ENCODE results near the gene GAB2. TPM values are rescaled to one million over a fixed set of nuclear protein-coding genes. Genes with fewer than 3 reads are reported as not detected.

GAB2 gene
- total RNA-seq, 1 donor from 2014 or later: 65.8 TPM

GRCh38 chr11:78420255-78420764, 2.7 kb upstream of the GAB2 start:
- DNase-seq: peak; percentile 69
- Histone ChIP-seq H3K27ac (peak overlapping the region; percentile 59), H3K4me1 (peaks cover 34% of the 10 kb centered on the region), H3K27me3 (no peaks in the 10 kb centered on the region), H3K9me3 (no peaks in the 10 kb centered on the region), H3K36me3 (no peaks in the 10 kb centered on the region), H3K4me3 (no peak overlapping the region)
- ATAC-seq: peak; percentile 3
- TF ChIP-seq CTCF (IDR thresholded peaks at IDR 0.05): peak; percentile 75
- intact Hi-C loops (cut with DNase I): no loop called here

GRCh38 chr11:78419327-78419726, 1.7 kb upstream of the GAB2 start:
- intact Hi-C loops (cut with DNase I): loop anchor here (10.0 kb wide), 1 partner anchor 195 kb away; no protein-coding TSS in a partner anchor
- Histone ChIP-seq H3K4me1 (peaks cover 39% of the 10 kb centered on the region), H3K27ac (peak overlapping the region; percentile 59), H3K4me3 (peak overlapping the region; percentile 78), H3K9me3 (no peaks in the 10 kb centered on the region), H3K36me3 (no peaks in the 10 kb centered on the region), H3K27me3 (no peaks in the 10 kb centered on the region)
- DNase-seq (no peak), ATAC-seq (peak; percentile 5)
- no peak for TF ChIP-seq CTCF (IDR thresholded peaks at IDR 0.05)

GRCh38 chr11:78418584-78419211, 1.1 kb upstream of the GAB2 start:
- TF ChIP-seq CTCF (IDR thresholded peaks at IDR 0.05): no peak
- H3K36me3 ChIP-seq: no peaks in the 10 kb centered on the region
- peaks cover 39% of the 10 kb centered on the region for H3K4me1 ChIP-seq
- no peak for ATAC-seq
- intact Hi-C loops (cut with DNase I): loop anchor here (10.0 kb wide), 1 partner anchor 194 kb away; no protein-coding TSS in a partner anchor
- DNase-seq: no peak
- H3K27me3 ChIP-seq: no peaks in the 10 kb centered on the region
- H3K4me3 ChIP-seq: peak overlapping the region; percentile 78
- peak overlapping the region; percentile 96 for H3K27ac ChIP-seq
- no peaks in the 10 kb centered on the region for H3K9me3 ChIP-seq

GRCh38 chr11:78417888-78418583, 416 bp upstream of the GAB2 start:
- peak; percentile 86 for ATAC-seq
- Histone ChIP-seq H3K4me3 (peak overlapping the region; percentile 78), H3K36me3 (no peaks in the 10 kb centered on the region), H3K27me3 (no peaks in the 10 kb centered on the region), H3K9me3 (no peaks in the 10 kb centered on the region), H3K4me1 (peaks cover 42% of the 10 kb centered on the region), H3K27ac (peak overlapping the region; percentile 96)
- TF ChIP-seq CTCF (IDR thresholded peaks at IDR 0.05): peak; percentile 14
- intact Hi-C loops (cut with DNase I): loop anchor here (10.0 kb wide), 1 partner anchor 193 kb away; no protein-coding TSS in a partner anchor
- peak; percentile 93 for DNase-seq

- peak; percentile 81 for ATAC-seq
- H3K4me1 ChIP-seq: peaks cover 44% of the 10 kb centered on the region
- peak; percentile 93 for DNase-seq
Measured at GRCh38 chr11:78416285-78417174, 1.1 kb downstream of the GAB2 start.

More at GRCh38 chr11:78416285-78417174, 1.1 kb downstream of the GAB2 start:
- TF ChIP-seq CTCF (IDR thresholded peaks at IDR 0.05): peak; percentile 56
- Histone ChIP-seq H3K36me3 (no peaks in the 10 kb centered on the region), H3K27me3 (no peaks in the 10 kb centered on the region), H3K27ac (peak overlapping the region; percentile 96), H3K4me3 (peak overlapping the region; percentile 78), H3K9me3 (no peaks in the 10 kb centered on the region)
- intact Hi-C loops (cut with DNase I): loop anchor here (10.0 kb wide), 1 partner anchor 192 kb away; no protein-coding TSS in a partner anchor

All from upper lobe of right lung (tissue), 1 donor.